Measurements from ENCODE around the gene LRFN4.

- no peak for TF ChIP-seq PRDM15 (CRISPR knock-in tag; IDR thresholded peaks at IDR 0.05)
- no peak for TF ChIP-seq CTCF (IDR thresholded peaks at IDR 0.05 in 2 of 3, conservative IDR thresholded peaks at IDR 0.05 in 1 of 3; ENCODE audit: control insufficient read depth in 2 of 3, extremely low read depth in 1 of 3, insufficient read depth in 1 of 3, low read depth in 3 of 3, low read length in 3 of 3)
- TF ChIP-seq POLR2AphosphoS5 (IDR thresholded peaks at IDR 0.05; ENCODE audit: low read length), result no peak
- TF ChIP-seq STAT1 (conservative IDR thresholded peaks at IDR 0.05), result no peak
- no peak for TF ChIP-seq TARDBP (IDR thresholded peaks at IDR 0.05; ENCODE audit: borderline replicate concordance)
- TF ChIP-seq RBBP5 (conservative IDR thresholded peaks at IDR 0.05), result no peak
- no peak; the same call in 1 of the 2 replicates for TF ChIP-seq POLR2A (IDR thresholded peaks at IDR 0.05; ENCODE audit: low read depth, low read length)
- no peak for TF ChIP-seq GATAD2B (conservative IDR thresholded peaks at IDR 0.05; ENCODE audit: low read depth)
- no peak for TF ChIP-seq ETV6 (conservative IDR thresholded peaks at IDR 0.05 in 1 of 2, IDR thresholded peaks at IDR 0.05 in 1 of 2; ENCODE audit: borderline replicate concordance in 1 of 2, low read depth in 1 of 2)
- no peak for TF ChIP-seq ZNF622 (IDR thresholded peaks at IDR 0.05)
- TF ChIP-seq SMC3 (IDR thresholded peaks at IDR 0.05; ENCODE audit: borderline replicate concordance, low read length), result no peak
- TF ChIP-seq TCF12 (IDR thresholded peaks at IDR 0.05; ENCODE audit: low read depth, low read length), result no peak
- TF ChIP-seq RB1 (IDR thresholded peaks at IDR 0.05; ENCODE audit: borderline replicate concordance), result no peak
Measured at GRCh38 chr11:66850235-66850587, 6.7 kb upstream of the LRFN4 start.
